GM12891 (cell line): ENCODE data around the gene TGM4.

ENCODE experiments used
- PAX5 ChIP-seq: IDR thresholded peaks from 2 replicates; pipeline ENCODE4 v1.6.1; 2011; ENCODE audit warnings: low read length, moderate library complexity, mild to moderate bottlenecking; ENCODE audit not compliant: insufficient read depth, severe bottlenecking
- POLR2A ChIP-seq: IDR thresholded peaks from 2 replicates; pipeline ENCODE4 v1.6.1; 2011; ENCODE audit warnings: low read depth, low read length, control low read depth
- POLR2AphosphoS5 ChIP-seq: IDR thresholded peaks from 2 replicates; pipeline ENCODE4 v1.6.1; 2011; ENCODE audit warnings: low read depth, low read length, control low read depth
- POU2F2 ChIP-seq: IDR thresholded peaks from 2 replicates; pipeline ENCODE4 v1.6.1; 2011; ENCODE audit warnings: low read depth, mild to moderate bottlenecking, control low read depth, low read length, moderate library complexity
- SPI1 ChIP-seq: IDR thresholded peaks from 2 replicates; pipeline ENCODE4 v1.6.1; 2011; ENCODE audit warnings: low read depth, low read length, control low read depth
- TAF1 ChIP-seq: IDR thresholded peaks from 2 replicates; pipeline ENCODE4 v1.6.1; 2011; ENCODE audit warnings: low read depth, low read length, control low read depth

GRCh38 chr3:44885618-44886017 is 11.2 kb downstream of the TGM4 start:
- TF ChIP-seq POLR2AphosphoS5, result no peak
- no peak for TF ChIP-seq POLR2A
- TF ChIP-seq TAF1, result no peak
- no peak for TF ChIP-seq PAX5
- no peak for TF ChIP-seq SPI1
- TF ChIP-seq POU2F2, result no peak
